HG02840 (cell line): ENCODE measurements around the gene C13orf46.
"Not testable (repeated sequence)": the region's sequence is repeated elsewhere in the genome, so short reads cannot be mapped to it uniquely, and the experiment has no call there.

Experiments
- ATAC-seq: cut with Tn5 transposase; IDR thresholded peaks from one replicate; pipeline ENCODE4 v1.9.1; 2021; ENCODE audit warnings: mild to moderate bottlenecking, moderate library complexity, moderate number of reproducible peaks; ENCODE audit not compliant: unreplicated experiment, low FRiP score

Gene C13orf46

DNA sequence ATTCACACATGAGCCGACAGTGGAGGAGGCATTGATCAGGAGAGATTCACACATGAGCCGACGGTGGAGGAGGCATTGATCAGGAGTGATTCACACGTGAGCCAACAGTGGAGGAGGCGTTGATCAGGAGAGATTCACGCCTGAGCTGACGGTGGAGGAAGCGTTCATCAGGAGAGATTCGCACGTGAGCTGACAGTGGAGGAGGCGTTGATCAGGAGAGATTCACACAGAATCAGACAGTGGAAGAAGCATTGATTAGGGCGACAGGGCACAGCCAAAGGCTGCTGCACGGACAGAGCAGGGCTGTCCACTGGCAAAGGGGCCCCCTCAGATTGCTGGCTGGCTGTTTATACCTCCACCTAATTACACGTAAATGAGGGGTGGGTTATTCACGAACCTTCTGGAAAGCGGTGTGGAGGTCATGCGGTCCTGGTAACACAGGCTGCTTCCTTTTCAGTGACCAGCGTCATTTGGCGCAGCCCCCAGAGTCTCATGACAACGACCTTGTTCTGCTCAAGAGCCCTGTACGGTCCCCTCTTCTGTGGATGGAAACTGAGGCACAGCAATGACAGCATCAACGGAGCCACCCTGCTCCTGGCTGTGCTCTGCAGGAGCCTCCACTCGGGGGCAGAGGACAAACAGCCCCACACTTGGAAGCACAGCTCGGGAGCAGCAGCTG, 59.4 kb downstream of the C13orf46 start:
- ATAC-seq: no peak

DNA sequence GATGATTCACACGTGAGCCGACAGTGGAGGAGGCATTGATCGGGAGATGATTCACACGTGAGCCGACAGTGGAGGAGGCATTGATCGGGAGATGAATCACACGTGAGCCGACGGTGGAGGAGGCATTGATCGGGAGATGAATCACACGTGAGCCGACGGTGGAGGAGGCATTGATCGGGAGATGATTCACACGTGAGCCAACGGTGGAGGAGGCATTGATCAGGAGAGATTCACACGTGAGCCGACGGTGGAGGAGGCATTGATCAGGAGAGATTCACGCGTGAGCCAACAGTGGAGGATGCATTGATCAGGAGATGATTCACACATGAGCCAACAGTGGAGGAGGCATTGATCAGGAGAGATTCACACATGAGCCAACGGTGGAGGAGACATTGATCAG, 60.0 kb downstream of the C13orf46 start:
- ATAC-seq: not testable (repeated sequence)

GRCh38 chr13:113913408-113913807, 60.5 kb downstream of the C13orf46 start:
- not testable (repeated sequence) for ATAC-seq

DNA sequence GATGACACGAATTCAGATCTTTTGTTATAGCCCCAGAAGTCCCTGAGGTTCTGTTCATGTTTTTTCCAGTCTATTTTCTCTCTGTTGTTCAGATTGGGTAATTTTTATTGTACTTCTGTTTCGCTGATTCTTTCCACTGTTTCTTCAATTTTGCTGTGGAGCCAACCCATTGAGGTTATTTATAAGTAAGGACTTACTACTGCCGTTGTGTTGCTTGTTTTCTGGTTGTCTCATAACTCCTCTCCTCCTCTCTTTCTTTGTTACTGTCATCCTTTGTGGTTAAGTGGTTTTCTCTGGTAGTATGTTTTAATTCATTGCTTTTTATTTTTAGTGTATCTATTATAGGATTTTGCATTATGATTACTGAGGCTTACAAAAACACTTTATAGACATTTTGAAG, 61.3 kb downstream of the C13orf46 start:
- ATAC-seq: no peak

DNA sequence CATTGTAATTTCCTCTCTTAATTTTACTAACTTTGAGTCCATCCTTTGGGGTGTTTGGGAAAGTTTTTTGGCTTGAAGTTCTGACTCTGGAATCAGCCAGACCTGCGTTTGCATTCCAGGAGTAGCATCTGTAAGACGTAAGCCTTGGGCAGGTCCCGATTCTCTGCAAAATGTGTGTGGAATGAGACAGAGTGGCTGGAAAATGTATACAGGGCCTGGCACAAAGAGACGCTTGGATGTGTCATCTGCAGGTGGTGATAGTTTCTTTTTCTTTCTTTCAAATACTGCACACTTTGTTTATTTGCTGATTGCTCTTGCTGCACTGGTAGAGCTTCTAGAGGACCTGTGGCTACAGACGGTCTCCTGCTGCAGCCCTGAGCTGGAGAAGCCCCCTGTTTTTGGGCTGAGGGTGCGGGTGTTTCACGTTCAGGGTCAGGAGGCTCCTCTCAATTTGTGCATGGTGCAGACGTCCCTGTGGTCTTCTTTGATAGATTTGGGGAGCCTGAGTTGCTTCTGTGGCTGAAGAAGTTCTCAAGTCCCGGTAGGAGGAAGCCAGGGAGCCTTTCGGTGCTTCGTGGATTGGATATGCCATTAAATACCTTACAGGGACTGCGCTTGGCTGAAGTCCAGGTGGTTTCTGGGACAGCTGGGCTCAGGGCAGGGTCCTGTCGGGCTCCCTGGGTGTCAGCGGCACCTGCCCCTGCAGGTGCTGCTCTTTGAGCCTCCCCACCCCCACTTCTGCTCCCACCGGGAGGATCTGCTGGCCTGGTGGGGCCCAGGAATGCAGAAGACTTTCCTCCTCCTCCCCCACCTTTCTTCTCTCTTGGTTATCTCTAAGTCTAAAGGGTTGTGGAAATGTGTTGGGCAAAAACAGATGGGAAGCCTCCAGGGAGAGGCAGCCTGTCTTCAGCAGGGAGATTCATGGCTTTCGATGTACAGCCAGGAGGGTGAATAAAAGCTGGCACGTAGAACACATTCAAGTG, 66.0 kb downstream of the C13orf46 start:
- no peak for ATAC-seq

DNA sequence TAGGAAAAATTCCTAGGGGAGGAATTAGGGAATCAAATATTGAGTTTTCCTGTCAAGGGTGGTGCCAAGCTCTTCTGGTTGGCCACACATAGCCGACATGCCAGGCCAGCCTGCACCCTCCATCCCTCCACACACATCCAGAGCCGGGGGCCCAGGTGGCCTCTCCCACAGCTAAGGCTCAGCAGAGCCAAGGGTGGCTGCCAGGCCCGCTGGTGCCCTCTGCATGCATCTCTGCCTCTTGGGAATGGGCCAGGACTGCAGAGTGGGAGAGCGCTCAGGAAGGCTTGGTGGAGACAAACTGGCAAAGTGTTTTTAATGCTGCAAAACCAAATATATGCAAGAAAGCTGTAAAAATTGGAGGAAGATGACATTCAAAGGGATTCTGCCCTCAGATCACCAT, 67.3 kb downstream of the C13orf46 start:
- no peak for ATAC-seq

- ATAC-seq: no peak
Measured at GRCh38 chr13:113905942-113906341, 67.9 kb downstream of the C13orf46 start.

DNA sequence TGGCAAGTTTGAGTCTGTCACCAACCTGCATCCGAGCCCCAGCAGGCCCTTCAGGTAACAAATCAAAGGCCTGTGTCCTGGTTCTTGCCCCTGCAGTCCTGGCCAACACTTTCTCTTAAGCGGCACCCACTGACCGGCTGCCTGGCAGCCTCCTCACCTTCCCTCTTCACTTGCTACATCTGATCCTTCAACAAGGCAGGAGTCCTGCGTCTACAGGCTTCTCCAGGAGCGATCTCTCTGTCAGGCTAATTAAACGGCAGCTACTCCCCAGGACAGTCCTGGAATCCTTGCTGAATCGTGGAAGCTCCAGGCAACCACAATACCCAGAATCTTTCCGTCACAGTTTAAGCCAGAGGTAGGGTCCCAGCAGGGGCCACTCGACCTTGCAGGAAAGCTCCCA, 68.9 kb downstream of the C13orf46 start:
- ATAC-seq: no peak

DNA sequence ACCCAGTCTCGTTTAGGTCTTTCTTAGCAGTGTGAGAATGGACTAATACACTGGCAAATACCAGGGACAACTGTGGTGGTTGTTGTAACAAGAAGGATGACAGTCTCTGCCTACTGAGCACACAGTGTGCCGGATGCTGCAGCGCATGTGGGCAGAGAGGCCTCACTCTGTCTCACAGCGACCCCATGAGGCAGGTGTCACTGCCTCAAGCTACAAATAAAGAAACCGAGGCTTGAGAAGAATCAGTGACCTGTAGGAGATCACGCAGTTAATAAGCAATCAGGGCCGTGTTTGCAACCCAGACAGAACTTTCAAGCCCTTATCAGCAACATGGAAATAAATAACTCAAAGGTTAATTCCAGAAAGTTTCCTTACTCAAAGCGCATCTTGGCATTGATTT, 69.5 kb downstream of the C13orf46 start:
- ATAC-seq: no peak

DNA sequence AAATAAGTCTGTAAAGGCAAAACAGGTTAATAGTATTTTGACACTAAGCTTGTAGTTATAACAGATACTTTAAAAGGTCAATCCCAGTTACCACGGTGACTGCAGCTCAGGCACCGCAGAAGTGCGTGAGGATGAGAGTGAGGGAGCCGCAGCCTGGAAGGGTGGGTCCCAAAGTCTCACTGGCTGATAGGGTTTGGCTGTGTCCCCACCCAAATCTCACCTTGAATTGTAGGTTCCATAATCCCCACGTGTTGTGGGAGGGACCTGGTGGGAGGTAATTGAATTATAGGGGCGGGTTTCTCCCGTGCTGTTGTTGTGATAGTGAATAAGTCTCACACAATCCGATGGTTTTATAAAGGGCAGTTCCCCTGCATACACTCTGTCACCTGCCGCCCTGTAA, 70.0 kb downstream of the C13orf46 start:
- no peak for ATAC-seq
